Measurements from ENCODE around the gene GDI2. TPM values are rescaled to one million over a fixed set of nuclear protein-coding genes. Genes with fewer than 3 reads are reported as not detected.
A peak's percentile ranks its signal among the peaks of the same experiment; 100 is the strongest.

Gene GDI2
- total and polyA plus RNA-seq, 9 of the 15 experiments (the other 6 are each of a cell fraction or from before 2014, with no cell fraction given), result 262 to 424 (median 287) TPM

DNA sequence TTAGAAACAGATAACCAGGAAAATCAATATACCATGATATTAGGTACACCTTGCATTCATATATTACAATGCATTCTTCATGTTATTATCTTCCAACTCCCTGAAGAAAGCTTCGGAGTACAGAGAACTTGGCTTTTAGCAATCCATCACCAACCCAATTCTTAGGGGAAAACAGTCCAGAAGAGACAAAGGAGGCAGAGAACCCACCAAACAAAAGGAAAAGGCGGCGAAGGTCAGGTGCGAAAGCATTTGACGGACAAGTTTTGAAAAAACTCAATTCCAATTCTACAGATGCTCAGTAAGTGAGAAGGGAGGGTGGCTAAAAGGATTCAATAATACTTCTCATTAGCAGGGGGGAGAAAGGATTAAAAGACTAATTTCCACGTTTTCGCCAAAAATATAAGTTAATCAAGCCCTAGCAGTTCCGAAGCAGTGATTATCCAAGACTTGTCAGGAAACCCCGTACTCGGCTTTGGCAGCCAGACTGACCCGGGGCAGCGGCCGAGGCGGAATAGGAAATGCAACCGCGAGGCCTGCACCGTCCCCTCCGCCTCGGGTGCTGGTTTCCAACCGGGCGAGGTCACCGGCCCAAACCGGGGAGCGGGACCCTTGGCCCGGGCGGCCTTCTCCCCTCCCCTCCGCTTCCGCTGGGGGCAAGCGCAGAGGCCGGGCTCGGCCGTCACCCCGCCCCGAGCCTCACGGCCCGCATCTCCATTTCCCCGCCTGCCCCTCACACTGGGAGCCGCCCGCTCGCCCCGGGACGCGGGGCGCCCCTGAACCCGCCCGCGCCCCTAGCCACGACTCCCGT, 747 bp downstream of the GDI2 start (continued):
- TF ChIP-seq, protein P1, sequence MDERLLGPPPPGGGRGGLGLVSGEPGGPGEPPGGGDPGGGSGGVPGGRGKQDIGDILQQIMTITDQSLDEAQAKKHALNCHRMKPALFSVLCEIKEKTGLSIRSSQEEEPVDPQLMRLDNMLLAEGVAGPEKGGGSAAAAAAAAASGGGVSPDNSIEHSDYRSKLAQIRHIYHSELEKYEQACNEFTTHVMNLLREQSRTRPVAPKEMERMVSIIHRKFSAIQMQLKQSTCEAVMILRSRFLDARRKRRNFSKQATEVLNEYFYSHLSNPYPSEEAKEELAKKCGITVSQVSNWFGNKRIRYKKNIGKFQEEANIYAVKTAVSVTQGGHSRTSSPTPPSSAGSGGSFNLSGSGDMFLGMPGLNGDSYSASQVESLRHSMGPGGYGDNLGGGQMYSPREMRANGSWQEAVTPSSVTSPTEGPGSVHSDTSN (CRISPR knock-in tag; IDR thresholded peaks at IDR 0.05; ENCODE audit: low read depth), result 0 out of 2 replicates have a peak, but pooled peaks have one; percentile 12
- TF ChIP-seq, protein P1 (tag; conservative IDR thresholded peaks at IDR 0.05; ENCODE audit: low read depth), result no peak
- TF ChIP-seq MCM5 (IDR thresholded peaks at IDR 0.05; ENCODE audit: low read depth) (no peak), RBBP5 (IDR thresholded peaks at IDR 0.05; ENCODE audit: borderline replicate concordance, insufficient read depth, low read length, poor library complexity, severe bottlenecking) (peak; percentile 80), MIER1 (IDR thresholded peaks at IDR 0.05; ENCODE audit: low read depth) (no peak), CTBP1 (IDR thresholded peaks at IDR 0.05; ENCODE audit: borderline replicate concordance) (no peak), SMAD4 (CRISPR knock-in tag; conservative IDR thresholded peaks at IDR 0.05) (0 out of 2 replicates have a peak, but pooled peaks have one; percentile 24), PTBP1 (IDR thresholded peaks at IDR 0.05; ENCODE audit: low read depth, low read length) (no peak), ASH1L (IDR thresholded peaks at IDR 0.05; ENCODE audit: borderline replicate concordance, low read depth, partially characterized antibody) (no peak), ETV1 (tag; conservative IDR thresholded peaks at IDR 0.05; ENCODE audit: low read depth) (peak; percentile 50; the same call in 1 of the 2 replicates), TAF7 (tag; IDR thresholded peaks at IDR 0.05) (no peak)
- TF ChIP-seq, protein P2, sequence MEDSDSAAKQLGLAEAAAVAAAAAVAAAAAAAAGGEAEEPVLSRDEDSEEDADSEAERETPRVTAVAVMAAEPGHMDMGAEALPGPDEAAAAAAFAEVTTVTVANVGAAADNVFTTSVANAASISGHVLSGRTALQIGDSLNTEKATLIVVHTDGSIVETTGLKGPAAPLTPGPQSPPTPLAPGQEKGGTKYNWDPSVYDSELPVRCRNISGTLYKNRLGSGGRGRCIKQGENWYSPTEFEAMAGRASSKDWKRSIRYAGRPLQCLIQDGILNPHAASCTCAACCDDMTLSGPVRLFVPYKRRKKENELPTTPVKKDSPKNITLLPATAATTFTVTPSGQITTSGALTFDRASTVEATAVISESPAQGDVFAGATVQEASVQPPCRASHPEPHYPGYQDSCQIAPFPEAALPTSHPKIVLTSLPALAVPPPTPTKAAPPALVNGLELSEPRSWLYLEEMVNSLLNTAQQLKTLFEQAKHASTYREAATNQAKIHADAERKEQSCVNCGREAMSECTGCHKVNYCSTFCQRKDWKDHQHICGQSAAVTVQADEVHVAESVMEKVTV (CRISPR knock-in tag; IDR thresholded peaks at IDR 0.05), result 0 out of 2 replicates have a peak, but pooled peaks have one; percentile 8
- TF ChIP-seq, protein P3, sequence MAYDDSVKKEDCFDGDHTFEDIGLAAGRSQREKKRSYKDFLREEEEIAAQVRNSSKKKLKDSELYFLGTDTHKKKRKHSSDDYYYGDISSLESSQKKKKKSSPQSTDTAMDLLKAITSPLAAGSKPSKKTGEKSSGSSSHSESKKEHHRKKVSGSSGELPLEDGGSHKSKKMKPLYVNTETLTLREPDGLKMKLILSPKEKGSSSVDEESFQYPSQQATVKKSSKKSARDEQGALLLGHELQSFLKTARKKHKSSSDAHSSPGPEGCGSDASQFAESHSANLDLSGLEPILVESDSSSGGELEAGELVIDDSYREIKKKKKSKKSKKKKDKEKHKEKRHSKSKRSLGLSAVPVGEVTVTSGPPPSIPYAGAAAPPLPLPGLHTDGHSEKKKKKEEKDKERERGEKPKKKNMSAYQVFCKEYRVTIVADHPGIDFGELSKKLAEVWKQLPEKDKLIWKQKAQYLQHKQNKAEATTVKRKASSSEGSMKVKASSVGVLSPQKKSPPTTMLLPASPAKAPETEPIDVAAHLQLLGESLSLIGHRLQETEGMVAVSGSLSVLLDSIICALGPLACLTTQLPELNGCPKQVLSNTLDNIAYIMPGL (CRISPR knock-in tag; IDR thresholded peaks at IDR 0.05), result 0 out of 2 replicates have a peak, but pooled peaks have one; percentile 12
- TF ChIP-seq, protein P4, sequence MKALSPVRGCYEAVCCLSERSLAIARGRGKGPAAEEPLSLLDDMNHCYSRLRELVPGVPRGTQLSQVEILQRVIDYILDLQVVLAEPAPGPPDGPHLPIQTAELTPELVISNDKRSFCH (CRISPR knock-in tag; IDR thresholded peaks at IDR 0.05), result no peak
- TF ChIP-seq, protein P4 (tag; IDR thresholded peaks at IDR 0.05), result 0 out of 2 replicates have a peak, but pooled peaks have one; percentile 29
- TF ChIP-seq, protein P5, sequence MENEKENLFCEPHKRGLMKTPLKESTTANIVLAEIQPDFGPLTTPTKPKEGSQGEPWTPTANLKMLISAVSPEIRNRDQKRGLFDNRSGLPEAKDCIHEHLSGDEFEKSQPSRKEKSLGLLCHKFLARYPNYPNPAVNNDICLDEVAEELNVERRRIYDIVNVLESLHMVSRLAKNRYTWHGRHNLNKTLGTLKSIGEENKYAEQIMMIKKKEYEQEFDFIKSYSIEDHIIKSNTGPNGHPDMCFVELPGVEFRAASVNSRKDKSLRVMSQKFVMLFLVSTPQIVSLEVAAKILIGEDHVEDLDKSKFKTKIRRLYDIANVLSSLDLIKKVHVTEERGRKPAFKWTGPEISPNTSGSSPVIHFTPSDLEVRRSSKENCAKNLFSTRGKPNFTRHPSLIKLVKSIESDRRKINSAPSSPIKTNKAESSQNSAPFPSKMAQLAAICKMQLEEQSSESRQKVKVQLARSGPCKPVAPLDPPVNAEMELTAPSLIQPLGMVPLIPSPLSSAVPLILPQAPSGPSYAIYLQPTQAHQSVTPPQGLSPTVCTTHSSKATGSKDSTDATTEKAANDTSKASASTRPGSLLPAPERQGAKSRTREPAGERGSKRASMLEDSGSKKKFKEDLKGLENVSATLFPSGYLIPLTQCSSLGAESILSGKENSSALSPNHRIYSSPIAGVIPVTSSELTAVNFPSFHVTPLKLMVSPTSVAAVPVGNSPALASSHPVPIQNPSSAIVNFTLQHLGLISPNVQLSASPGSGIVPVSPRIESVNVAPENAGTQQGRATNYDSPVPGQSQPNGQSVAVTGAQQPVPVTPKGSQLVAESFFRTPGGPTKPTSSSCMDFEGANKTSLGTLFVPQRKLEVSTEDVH (IDR thresholded peaks at IDR 0.05; ENCODE audit: low read depth, partially characterized antibody), result no peak

All from K562 (cell line).